GM18861 (cell line): ENCODE measurements around the gene PACS2.

ENCODE experiments used
- ATAC-seq: cut with Tn5 transposase; IDR thresholded peaks from one replicate; pipeline ENCODE4 v1.9.1; 2021; ENCODE audit not compliant: unreplicated experiment

The PACS2 gene

DNA sequence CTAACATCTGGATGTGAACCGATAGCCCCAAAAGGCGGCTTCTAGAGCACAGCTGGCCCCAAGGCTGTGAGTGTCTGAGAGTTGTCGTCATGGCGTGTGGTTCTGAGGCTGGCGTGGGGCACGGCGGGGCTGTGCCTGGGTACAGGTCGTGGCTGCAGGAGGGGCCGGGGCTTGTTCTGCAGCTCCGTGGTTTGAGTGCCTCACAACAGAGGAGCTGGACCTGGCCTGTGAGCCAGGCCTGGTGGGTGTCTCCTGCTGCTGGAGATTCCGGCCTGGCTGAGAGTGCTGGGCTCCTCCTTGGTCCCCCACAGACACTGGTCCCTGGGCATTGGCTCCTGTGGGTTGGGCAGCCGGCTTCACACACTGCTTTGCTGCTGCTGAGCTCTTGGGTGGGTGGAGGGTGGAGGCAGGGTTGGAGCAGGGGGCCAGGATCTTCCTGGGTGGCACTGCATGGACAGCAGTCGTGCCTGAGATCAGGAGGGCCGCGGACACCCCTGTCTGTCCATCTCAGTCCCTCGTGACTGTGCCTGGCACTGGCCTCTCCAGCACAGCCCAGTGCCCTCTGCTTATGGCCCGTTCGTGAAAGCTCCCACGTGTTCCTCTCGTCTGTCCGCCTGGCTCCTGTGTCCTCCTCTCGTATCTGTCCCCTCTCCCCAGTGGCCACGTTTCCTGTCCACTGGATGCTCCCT is 52.0 kb downstream of the PACS2 start:
- ATAC-seq, result no peak

GRCh38 chr14:105367116-105368031 is 52.8 kb downstream of the PACS2 start:
- ATAC-seq, result no peak

DNA sequence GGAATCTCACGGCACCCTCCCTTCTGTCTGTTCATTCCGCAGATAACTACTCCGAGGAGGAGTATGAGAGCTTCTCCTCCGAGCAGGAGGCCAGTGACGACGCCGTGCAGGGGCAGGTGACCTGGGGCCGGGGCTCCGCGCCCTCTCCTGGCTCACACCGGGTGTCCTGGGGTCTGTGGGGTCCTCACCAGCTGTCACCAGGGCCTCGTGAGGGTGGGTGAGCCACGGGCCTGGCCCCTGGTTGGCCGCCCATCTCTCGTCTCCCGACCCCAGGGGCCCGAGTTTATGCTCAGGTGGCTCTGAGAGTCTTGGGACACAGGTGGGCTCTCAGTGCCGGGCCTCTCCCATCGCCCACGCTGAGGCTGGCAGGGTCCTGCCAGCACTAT is 53.5 kb downstream of the PACS2 start:
- ATAC-seq, result no peak

DNA sequence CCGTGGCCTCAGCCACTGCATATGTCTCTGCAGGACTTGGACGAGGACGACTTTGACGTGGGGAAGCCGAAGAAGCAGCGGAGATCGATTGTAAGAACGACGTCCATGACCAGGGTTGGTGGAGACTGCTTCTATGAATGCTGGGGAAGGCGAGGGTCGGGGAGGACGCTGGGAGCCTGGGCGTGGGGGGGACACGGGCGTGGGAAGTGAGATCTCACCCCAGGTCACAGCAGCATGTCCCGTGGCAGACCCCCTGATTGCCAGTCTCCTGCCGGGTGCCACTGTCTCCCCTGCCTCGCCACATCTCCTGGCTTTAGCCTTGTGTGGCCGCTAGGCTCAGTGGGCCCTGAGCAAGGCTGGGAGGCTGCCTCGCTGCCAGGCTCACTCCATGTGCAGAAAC is 53.9 kb downstream of the PACS2 start:
- ATAC-seq, result no peak

DNA sequence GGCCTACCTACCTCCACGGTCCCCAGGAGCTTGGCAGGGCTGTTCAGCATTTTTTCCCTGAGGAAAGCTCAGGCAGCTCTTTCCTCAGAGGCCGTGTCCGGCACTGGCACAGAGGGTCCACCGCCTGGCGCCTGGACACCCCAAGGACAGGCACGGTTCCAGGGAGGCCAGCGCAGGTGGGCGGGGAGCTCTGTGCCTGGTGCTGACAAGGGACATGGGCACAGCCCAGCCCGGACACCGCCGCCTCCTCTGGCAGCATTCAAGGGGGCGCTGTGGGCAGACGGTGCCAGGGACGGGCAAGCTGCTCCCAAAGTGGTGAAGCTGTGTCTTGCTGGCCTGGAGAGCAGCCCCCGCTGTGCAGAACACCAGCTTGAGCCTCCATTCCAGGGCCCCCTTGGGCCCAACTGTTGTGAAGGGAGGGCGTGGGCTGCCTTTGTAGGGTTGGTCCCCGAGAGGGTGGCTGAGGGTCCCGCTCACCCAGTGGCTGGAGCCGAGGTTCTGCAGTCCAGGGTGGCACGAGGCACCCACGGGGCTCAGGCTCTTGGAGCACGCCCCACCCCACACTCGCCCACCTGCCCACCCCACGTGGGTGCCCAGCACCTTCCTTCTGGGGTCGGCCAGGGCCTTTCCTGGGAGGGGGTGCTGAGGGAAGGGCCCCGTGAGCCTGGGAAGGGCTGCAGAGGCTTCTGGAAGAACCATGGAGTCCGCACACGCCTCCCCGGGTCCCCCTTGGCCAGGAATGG is 54.5 kb downstream of the PACS2 start:
- no peak for ATAC-seq

DNA sequence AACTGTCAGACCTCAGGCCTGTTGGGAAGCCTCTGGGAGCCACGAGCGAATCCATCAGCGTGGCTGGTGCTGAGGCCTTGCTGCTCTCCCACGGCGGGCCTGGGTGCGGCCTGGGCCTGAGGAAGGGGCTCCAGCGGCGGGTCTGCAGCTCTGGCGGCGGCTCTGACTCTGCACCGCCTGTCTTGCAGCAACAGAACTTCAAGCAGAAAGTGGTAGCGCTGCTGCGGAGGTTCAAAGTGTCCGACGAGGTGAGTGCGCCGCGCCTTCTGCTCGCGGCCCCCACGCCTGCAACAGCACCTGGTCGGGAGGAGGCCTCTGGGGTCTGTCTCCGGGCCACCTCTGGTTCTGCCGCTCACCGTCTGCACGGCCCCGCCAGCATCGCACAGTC is 55.1 kb downstream of the PACS2 start:
- ATAC-seq, result no peak

- ATAC-seq, result no peak
Observed at GRCh38 chr14:105374389-105374788, 59.8 kb downstream of the PACS2 start.

GRCh38 chr14:105375635-105376057 is 61.1 kb downstream of the PACS2 start:
- ATAC-seq, result no peak

- no peak for ATAC-seq
Observed at GRCh38 chr14:105376521-105377440, 62.2 kb downstream of the PACS2 start.

DNA sequence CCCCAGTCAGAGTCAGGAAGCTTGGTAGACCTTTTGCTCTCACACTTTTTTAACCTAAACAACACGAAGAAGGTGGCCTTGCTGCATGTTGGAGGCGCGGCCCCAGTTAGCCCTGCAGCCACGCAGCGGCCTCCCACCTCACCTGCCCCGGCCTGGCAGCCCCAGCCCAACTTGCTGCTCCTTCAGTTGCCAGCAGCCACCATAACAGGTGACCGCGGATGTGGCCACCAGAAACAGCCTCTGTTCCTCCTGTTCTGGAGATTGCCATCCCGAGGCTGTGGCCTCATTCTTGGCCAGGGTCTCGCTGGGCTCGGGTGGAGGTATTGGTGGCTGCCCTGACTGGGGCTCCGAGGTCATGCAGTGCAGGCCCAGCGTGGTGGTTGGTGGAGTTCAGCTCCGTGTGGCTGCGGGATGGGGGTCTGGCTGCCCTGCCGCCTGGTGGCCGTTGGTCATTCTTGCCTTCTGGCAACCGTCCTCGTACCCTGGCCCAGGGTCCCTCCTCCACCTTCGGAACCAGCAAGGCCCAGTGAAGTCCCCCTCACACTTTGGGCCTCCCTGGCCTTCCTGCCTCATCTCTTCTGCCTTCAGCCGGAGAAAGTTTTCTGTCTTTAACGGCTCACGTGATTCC is 63.1 kb downstream of the PACS2 start:
- ATAC-seq, result no peak

DNA sequence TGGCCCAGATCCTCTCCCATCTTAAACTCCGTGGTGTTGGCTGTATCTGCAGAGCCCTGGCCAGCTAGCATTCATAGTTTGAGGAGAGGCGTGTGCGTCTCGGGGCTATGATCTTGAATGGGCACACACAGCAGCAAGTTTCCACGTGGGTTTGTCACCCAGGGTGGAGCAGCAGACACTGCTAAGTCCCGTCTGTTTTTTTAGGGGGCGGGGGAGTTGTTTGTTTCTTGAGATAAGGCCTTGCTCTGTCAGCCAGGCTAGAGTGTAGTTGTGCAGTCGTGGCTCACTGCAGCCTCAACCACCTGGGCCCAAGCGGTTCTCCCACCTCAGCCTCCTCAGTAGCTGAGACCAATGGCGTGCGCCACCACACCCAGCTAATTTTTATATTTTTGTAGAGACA is 63.7 kb downstream of the PACS2 start:
- no peak for ATAC-seq

GRCh38 chr14:105378873-105379685 is 64.5 kb downstream of the PACS2 start:
- ATAC-seq, result no peak

DNA sequence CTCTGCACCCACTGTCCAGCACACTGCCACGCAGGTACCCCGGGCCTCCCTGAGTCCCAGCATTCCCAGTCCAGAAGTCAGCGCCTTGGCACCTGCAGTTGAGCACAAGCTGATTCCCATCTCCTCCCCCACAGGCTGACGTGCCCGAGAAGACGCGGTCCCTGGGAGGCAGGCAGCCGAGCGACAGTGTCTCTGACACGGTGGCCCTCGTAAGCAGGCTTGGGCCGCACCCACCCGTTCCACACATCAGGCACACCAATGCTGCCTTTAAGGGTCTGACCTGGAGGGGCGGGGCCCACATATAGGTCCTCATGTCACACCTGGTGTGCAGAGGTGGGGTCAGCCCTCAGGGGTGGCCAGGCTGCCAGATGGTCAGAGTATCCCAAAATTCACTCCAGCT is 65.4 kb downstream of the PACS2 start:
- ATAC-seq, result no peak

GRCh38 chr14:105380756-105381155 is 66.2 kb downstream of the PACS2 start:
- no peak for ATAC-seq

- ATAC-seq, result no peak
Observed at GRCh38 chr14:105381446-105382342, 67.1 kb downstream of the PACS2 start.

GRCh38 chr14:105382343-105383082 is 68.0 kb downstream of the PACS2 start:
- ATAC-seq, result no peak

GRCh38 chr14:105383083-105383730 is 68.7 kb downstream of the PACS2 start:
- no peak for ATAC-seq
